HG03460 (cell line): Measurements from ENCODE around the gene PRR35.
A peak's percentile ranks its signal among the peaks of the same experiment; 100 is the strongest.

Experiments
- ATAC-seq: cut with Tn5 transposase; IDR thresholded peaks from one replicate; pipeline ENCODE4 v1.9.1; 2021; ENCODE audit not compliant: unreplicated experiment

Gene PRR35

DNA sequence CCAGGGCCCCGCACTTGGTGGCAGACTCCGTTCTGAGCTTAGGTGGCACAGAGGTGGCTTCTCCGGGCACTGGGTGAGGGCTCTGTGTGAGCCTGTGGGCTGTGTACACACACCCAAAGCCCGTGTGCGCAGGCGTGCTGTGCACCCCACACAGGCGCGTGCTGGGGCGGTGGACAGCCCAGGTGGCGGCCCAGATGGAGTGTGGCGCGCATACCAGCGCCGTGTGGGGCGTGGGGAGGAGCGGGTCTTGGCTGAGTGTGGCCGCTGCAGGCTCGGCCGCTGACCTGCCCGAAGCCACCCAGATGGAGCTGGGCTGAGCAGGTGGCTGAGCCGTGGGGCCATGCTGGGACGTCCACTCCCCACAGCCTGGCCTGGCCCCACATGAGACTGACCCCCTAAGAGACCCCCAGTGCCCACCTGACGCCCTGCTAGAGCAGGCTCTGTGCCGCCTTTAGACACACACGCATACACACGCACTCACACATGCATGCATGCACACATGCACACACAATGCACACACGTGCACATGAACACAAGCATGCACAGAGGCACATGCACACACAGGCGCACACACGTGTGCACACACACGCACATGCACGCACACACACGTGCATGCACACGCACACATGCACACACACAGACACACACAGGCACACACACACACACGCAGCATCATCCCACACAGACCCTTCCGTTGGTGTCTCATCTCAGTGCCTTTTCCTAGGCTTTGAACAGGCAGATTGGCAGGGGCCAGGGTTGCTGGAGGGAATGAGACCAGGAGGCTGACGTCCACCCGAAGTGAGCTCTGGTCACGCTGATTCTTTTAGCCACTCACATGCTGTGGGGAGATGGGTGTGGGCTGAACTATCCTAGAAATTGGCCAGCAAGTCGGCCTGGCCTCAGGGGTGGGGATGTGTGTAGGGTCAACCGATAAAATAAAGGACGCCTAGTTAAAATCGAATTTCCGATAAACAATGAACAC, 2.1 kb downstream of the PRR35 start:
- ATAC-seq: no peak

GRCh38 chr16:563072-563644, 3.0 kb downstream of the PRR35 start:
- no peak for ATAC-seq

- ATAC-seq: no peak
Measured at GRCh38 chr16:564690-565418, 4.7 kb downstream of the PRR35 start.

DNA sequence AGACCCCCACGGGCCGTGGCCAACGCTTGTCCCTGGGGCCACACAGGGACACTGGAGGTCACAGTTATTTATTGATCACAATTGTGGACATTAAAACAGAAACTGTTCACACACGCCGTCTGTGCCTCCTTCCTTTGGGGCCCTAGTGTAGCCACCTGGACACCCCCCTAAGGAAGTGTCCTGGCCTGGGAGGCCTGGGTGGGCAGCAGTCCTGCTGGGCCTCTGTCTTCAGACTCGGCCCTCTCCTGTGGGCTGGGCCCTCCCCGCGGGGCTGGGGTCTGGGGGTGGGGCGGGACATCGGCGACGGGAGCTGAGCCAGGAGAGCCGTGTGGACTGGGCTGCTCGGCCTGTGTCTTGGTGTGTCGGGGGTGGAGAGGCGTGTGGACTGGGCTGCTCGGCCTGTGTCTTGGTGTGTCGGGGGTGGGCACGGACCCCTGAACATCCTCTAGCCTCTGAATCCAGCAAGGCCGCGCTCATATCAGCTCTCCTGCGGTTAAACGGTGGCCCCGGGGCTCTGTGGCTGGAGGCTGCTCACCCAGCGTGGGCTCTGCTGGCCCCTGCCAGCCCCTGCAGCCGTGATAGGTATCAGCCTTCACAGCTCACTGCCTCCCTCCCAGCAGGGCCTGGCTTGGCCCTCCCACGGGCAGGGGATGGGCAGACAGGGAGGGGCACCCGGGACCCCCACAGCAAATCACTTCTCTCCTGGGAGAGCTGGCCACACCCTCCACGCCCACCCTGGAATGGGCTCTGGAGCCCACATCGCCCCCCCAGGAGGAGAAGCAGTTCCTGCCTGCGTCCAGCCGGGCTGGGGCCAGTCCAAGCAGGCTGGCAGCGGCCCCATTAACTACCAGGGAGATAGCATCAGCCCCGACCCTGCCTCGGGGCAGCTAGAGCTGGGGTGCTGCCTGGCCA, 5.5 kb downstream of the PRR35 start:
- ATAC-seq: no peak

GRCh38 chr16:566475-567372, 6.5 kb downstream of the PRR35 start, which contains the start of gene NHLRC4:
Gene NHLRC4 (plus strand): TSS chr16:567005. CDS start chr16:568048, 1,043 bp downstream.
- peak; percentile 47 for ATAC-seq

- no peak for ATAC-seq
Measured at GRCh38 chr16:567373-568256, 7.4 kb downstream of the PRR35 start.

DNA sequence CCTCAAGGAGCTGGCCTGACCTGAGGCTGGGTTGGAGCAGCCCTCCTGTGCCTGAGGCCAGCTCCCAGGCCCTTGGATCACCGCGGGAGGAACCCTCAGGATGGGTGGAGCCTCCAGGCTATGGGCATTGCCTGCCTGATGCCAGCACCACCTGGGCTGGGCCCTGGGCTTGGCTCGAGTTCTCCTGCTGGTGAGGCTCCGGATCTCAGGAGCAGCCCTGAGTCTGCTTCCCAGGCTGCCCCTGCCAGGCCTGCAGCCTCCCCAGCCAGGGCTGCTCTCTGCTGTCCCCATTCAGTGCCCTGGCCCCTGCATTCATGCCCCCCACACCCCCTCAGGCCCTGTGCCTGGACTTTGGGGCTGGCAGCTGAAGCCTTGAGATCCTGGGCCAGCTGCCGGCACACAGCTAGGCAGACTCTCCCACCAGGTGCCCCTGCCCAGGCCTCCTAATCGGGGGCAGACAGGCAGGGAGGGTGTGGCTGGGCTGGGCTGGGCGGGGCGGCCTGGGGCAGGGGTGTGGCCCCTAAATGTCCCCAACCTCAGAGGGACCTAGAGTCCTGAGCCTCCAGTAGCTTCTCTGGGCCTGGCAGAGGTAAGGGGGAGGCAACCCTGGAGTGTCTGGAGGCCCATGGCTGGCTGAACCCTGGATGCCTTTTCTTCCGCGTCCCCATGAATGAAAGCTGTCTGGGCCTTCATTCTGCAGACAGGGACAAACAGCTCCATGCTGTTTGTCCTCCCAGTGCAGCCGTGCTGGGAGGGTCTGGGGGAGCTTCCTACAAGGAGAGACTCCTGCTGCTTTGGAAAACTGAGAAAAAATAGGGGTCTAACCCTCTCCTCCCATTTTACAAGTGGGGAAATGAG, 8.4 kb downstream of the PRR35 start:
- ATAC-seq: no peak

- ATAC-seq: peak; percentile 47
Measured at GRCh38 chr16:569445-570254, 9.5 kb downstream of the PRR35 start, which contains the start of gene PIGQ. Gene PIGQ (plus strand): TSS chr16:569968. CDS start chr16:574075, 4,107 bp downstream.

GRCh38 chr16:572865-573650, 12.9 kb downstream of the PRR35 start:
- no peak for ATAC-seq

GRCh38 chr16:574021-574760, 14.0 kb downstream of the PRR35 start:
- ATAC-seq: no peak

- no peak for ATAC-seq
Measured at GRCh38 chr16:575354-576196, 15.4 kb downstream of the PRR35 start.

- ATAC-seq: no peak
Measured at GRCh38 chr16:576197-576822, 16.1 kb downstream of the PRR35 start.

DNA sequence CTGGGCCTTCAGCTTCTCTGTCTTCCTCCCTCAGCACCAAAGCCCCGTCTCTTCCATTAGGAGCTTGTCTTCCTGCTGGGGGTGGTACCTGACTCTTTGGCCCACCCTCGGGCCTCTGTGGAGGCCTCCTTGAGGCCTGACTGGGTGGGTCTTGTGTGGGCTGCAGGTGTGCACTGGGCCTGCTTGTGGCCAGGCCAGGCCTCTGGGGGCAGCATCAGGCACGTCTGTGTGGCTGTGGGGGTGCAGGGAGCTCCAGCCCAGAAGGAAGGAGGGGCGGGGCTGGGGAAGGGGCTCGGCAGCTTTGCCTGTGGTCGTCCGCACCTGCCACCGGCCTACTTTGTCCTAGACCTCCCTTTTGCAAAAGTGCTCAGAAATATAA, 16.6 kb downstream of the PRR35 start:
- no peak for ATAC-seq

- no peak for ATAC-seq
Measured at GRCh38 chr16:577796-578195, 17.6 kb downstream of the PRR35 start.
